DOHH2 (cell line): ENCODE measurements around the gene LSM7.

ENCODE experiments used
- H3F3A ChIP-seq: fragments of 200-600 bp; sonication (generic), shearing (Covaris generic); 2 replicates; pipeline ENCODE4 v1.6.0; 2016; ENCODE audit warnings: antibody characterized with exemption, mild to moderate bottlenecking; ENCODE audit not compliant: control insufficient read depth, insufficient read depth
- H3K27ac ChIP-seq: fragments of 200-600 bp; sonication (generic); 2 replicates; pipeline ENCODE4 v1.5.1; 2014; ENCODE audit warnings: low read depth, mild to moderate bottlenecking, low read length, moderate library complexity
- H3K27me3 ChIP-seq: fragments of 200-600 bp; sonication (generic); 2 replicates; pipeline ENCODE4 v1.6.1; 2014; ENCODE audit warnings: mild to moderate bottlenecking, low read length, mixed read lengths; ENCODE audit not compliant: control insufficient read depth
- H3K36me3 ChIP-seq: fragments of 200-600 bp; sonication (generic); 2 replicates; pipeline ENCODE4 v1.6.1; 2014; ENCODE audit warnings: mild to moderate bottlenecking, low read length, moderate library complexity, mixed read lengths; ENCODE audit not compliant: control insufficient read depth
- H3K4me1 ChIP-seq: fragments of 200-600 bp; sonication (generic); 2 replicates; pipeline ENCODE4 v1.6.1; 2014; ENCODE audit warnings: mild to moderate bottlenecking, low read length, mixed read lengths; ENCODE audit not compliant: control insufficient read depth
- H3K4me2 ChIP-seq: fragments of 200-600 bp; sonication (generic); 2 replicates; pipeline ENCODE4 v1.6.0; 2014; ENCODE audit warnings: mild to moderate bottlenecking, low read length, moderate library complexity
- H3K4me3 ChIP-seq: fragments of 200-600 bp; sonication (generic); 2 replicates; pipeline ENCODE4 v1.5.1; 2014; ENCODE audit warnings: mild to moderate bottlenecking, low read length, mixed read lengths
- H3K79me2 ChIP-seq: fragments of 200-600 bp; sonication (generic); 2 replicates; pipeline ENCODE4 v1.6.1; 2014; ENCODE audit warnings: mild to moderate bottlenecking, low read length, mixed read lengths; ENCODE audit not compliant: control insufficient read depth
- H3K9me2 ChIP-seq: fragments of 200-600 bp; sonication (generic); replicated peaks from 2 replicates; pipeline ENCODE4 v1.6.1; 2014; ENCODE audit warnings: mild to moderate bottlenecking, low read length, mixed read lengths; ENCODE audit not compliant: control insufficient read depth
- H3K9me3 ChIP-seq: fragments of 200-600 bp; sonication (generic); 2 replicates; pipeline ENCODE4 v1.6.1; 2014; ENCODE audit warnings: antibody characterized with exemption, low read length, mixed read lengths; ENCODE audit not compliant: control insufficient read depth, insufficient read depth
- H4K20me1 ChIP-seq: fragments of 200-600 bp; sonication (generic); 2 replicates; pipeline ENCODE4 v1.6.0; 2014; ENCODE audit warnings: low read depth, mild to moderate bottlenecking, antibody characterized with exemption, low read length, moderate library complexity; ENCODE audit not compliant: control insufficient read depth, insufficient read depth
- CTCF ChIP-seq: fragments of 200-600 bp; sonication (generic); IDR thresholded peaks from one replicate; pipeline ENCODE4 v1.5.1; 2014; ENCODE audit warnings: antibody characterized with exemption, mild to moderate bottlenecking, low read depth, low read length; ENCODE audit not compliant: poor library complexity, severe bottlenecking
- EZH2phosphoT487 ChIP-seq: fragments of 200-600 bp; sonication (generic); IDR thresholded peaks from 2 replicates; pipeline ENCODE4 v1.6.1; 2017; ENCODE audit warnings: borderline replicate concordance, mild to moderate bottlenecking, antibody characterized with exemption, low read length, moderate library complexity, mixed read lengths

LSM7 gene

GRCh38 chr19:2359992-2360685 is 31.8 kb upstream of the LSM7 start, which contains the start of gene TMPRSS9:
TSS of gene TMPRSS9 (plus strand) at chr19:2360265. CDS start at chr19:2389786, 29,521 bp downstream.
- peaks cover 3% of the 10 kb centered on the region for H3F3A ChIP-seq
- no peak within 1 kb of the TSS for H3K4me2 ChIP-seq
- no peak within 1 kb of the TSS for H3K27ac ChIP-seq
- TF ChIP-seq CTCF (no peak), EZH2phosphoT487 (no peak)
- no peak within 1 kb of the TSS for H3K4me3 ChIP-seq
- H3K4me1 ChIP-seq = peaks cover 3% of the 10 kb centered on the region
- H3K9me2 ChIP-seq = no peaks in the 10 kb centered on the region
- no peaks in the 10 kb centered on the region for H3K36me3 ChIP-seq
- peaks cover 5% of the 10 kb centered on the region; the same call in 1 of the 2 replicates for H3K27me3 ChIP-seq
- H3K9me3 ChIP-seq = peaks cover 9% of the 10 kb centered on the region; the same call in 1 of the 2 replicates
- H3K79me2 ChIP-seq = no peaks in the 10 kb centered on the region
- H4K20me1 ChIP-seq = no peaks in the 10 kb centered on the region

DNA sequence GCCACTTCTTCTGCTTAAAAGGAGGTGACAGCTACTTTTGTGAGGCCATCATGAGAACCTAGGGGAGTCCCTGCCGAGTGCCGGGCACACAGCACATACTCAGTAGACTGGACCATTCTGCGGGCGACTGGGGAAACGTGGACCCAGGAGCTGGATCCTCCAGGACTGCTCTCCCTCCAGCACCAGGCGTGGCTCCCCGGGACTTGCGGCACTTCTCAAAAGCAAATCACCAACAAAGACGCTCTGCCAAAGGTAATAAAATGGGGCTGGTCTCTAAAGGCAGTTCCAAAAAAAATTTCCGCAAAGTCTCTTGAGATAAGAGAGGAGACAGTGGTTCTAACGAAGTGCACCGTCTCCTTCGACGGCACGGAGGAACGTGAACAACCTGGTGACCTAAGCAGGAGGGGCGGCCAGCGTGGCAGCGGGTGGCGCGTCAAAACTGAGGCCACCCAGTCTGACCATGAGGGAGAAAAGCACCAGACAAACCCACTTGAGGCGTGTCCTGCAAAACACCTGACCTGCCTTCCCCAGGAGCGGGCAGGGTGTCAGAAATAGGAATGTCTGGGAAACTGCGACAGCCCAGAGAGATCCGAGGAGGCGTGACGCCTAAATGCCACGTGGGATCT is 30.3 kb upstream of the LSM7 start:
- H3K36me3 ChIP-seq = peaks cover 4% of the 10 kb centered on the region; the same call in 1 of the 2 replicates
- H3K9me3 ChIP-seq = peaks cover 9% of the 10 kb centered on the region; the same call in 1 of the 2 replicates
- no peak overlapping the region for H3K27ac ChIP-seq
- H3K4me3 ChIP-seq = no peak overlapping the region
- no peaks in the 10 kb centered on the region for H3K9me2 ChIP-seq
- no peak for TF ChIP-seq CTCF
- no peak for TF ChIP-seq EZH2phosphoT487
- no peaks in the 10 kb centered on the region for H3F3A ChIP-seq
- H4K20me1 ChIP-seq = no peaks in the 10 kb centered on the region
- H3K4me1 ChIP-seq = no peaks in the 10 kb centered on the region
- H3K79me2 ChIP-seq = no peaks in the 10 kb centered on the region
- 0 out of 2 replicates have a peak, but pooled peaks cover 3% of the 10 kb centered on the region for H3K27me3 ChIP-seq
- H3K4me2 ChIP-seq = no peak overlapping the region

GRCh38 chr19:2357279-2358206 is 29.2 kb upstream of the LSM7 start:
- H3K4me2 ChIP-seq = no peak overlapping the region
- H3K4me3 ChIP-seq = no peak overlapping the region
- no peak for TF ChIP-seq EZH2phosphoT487
- TF ChIP-seq CTCF = no peak
- no peaks in the 10 kb centered on the region for H3F3A ChIP-seq
- peaks cover 10% of the 10 kb centered on the region; the same call in 1 of the 2 replicates for H3K36me3 ChIP-seq
- H4K20me1 ChIP-seq = no peaks in the 10 kb centered on the region
- H3K9me3 ChIP-seq = peaks cover 5% of the 10 kb centered on the region; the same call in 1 of the 2 replicates
- no peaks in the 10 kb centered on the region for H3K79me2 ChIP-seq
- H3K27me3 ChIP-seq = 0 out of 2 replicates have a peak, but pooled peaks cover under 1% of the 10 kb centered on the region
- H3K9me2 ChIP-seq = no peaks in the 10 kb centered on the region
- no peaks in the 10 kb centered on the region for H3K4me1 ChIP-seq
- no peak overlapping the region for H3K27ac ChIP-seq
